OCI-LY7 (cell line): ENCODE data around the gene SYNRG. TPM values are rescaled to one million over a fixed set of nuclear protein-coding genes. Genes with fewer than 3 reads are reported as not detected.

ENCODE experiments used
- BruUV-seq: library from RNA; stranded (reverse); fragments of 400-500 nt; replicated peaks from 2 replicates; lab custom pipeline; 2021; lab: Mats Ljungman, UMichigan
- CTCF ChIA-PET: fragments of 300-600 bp; sonication (Branson Sonifier 250); formaldehyde crosslinking; loops from one replicate; lab custom pipeline; 2022; ENCODE audit warnings: antibody characterized with exemption; ENCODE audit not compliant: unreplicated experiment; lab: Charles Lee
- POLR2A ChIA-PET: fragments of 300-600 bp; sonication (Branson Sonifier 250); formaldehyde crosslinking; loops from one replicate; lab custom pipeline; 2022; ENCODE audit warnings: antibody characterized with exemption; lab: Charles Lee
- DNase-seq: peaks from one replicate; pipeline ENCODE4 v3.0.0-alpha.2; 2015; ENCODE audit warnings: low spot score
- H2AFZ ChIP-seq: fragments of 200-600 bp; sonication (generic), shearing (Covaris generic); 2 replicates; pipeline ENCODE4 v1.6.1; 2014; ENCODE audit warnings: mild to moderate bottlenecking, antibody characterized with exemption, low read length, moderate library complexity
- H3K27ac ChIP-seq: fragments of 200-600 bp; sonication (generic); 2 replicates; pipeline ENCODE4 v1.5.1; 2014; ENCODE audit warnings: mixed run types, low read depth, mild to moderate bottlenecking, moderate library complexity, low read length, inconsistent platforms; ENCODE audit not compliant: poor library complexity, severe bottlenecking
- H3K36me3 ChIP-seq: fragments of 200-600 bp; sonication (generic); 2 replicates; pipeline ENCODE4 v1.6.1; 2014; ENCODE audit warnings: mild to moderate bottlenecking, antibody characterized with exemption, low read length, moderate library complexity, mixed read lengths; ENCODE audit not compliant: insufficient read depth
- H3K4me1 ChIP-seq: fragments of 200-600 bp; sonication (generic); 2 replicates; pipeline ENCODE4 v1.5.1; 2014; ENCODE audit warnings: mild to moderate bottlenecking, low read length; ENCODE audit not compliant: insufficient read depth, poor library complexity, severe bottlenecking
- H3K4me2 ChIP-seq: fragments of 200-600 bp; sonication (generic); 2 replicates; pipeline ENCODE4 v1.6.1; 2014; ENCODE audit warnings: mild to moderate bottlenecking, low read length
- H3K4me3 ChIP-seq: fragments of 200-600 bp; sonication (generic); 2 replicates; pipeline ENCODE4 v1.5.1; 2014; ENCODE audit warnings: mild to moderate bottlenecking, low read depth, low read length; ENCODE audit not compliant: poor library complexity, severe bottlenecking
- H3K79me2 ChIP-seq: fragments of 200-600 bp; sonication (generic); 2 replicates; pipeline ENCODE4 v1.6.1; 2016; ENCODE audit warnings: low read depth, mild to moderate bottlenecking, low read length, moderate library complexity, mixed read lengths; ENCODE audit not compliant: insufficient read depth
- H3K9me2 ChIP-seq: fragments of 200-600 bp; sonication (generic); 2 replicates; pipeline ENCODE4 v1.6.1; 2016; ENCODE audit warnings: mild to moderate bottlenecking, low read length, mixed read lengths; ENCODE audit not compliant: insufficient read depth
- H3K9me3 ChIP-seq: fragments of 200-600 bp; sonication (generic); 2 replicates; pipeline ENCODE4 v1.6.1; 2014; ENCODE audit warnings: mild to moderate bottlenecking, mixed run types, low read length, mixed read lengths
- H4K20me1 ChIP-seq: fragments of 200-600 bp; sonication (generic); 2 replicates; pipeline ENCODE4 v1.6.1; 2014; ENCODE audit warnings: mild to moderate bottlenecking, antibody characterized with exemption, low read length, moderate library complexity, mixed read lengths; ENCODE audit not compliant: insufficient read depth
- CTCF ChIP-seq: fragments of 200-600 bp; sonication (generic); conservative IDR thresholded peaks from 2 replicates; pipeline ENCODE4 v1.5.1; 2014; ENCODE audit warnings: mild to moderate bottlenecking, antibody characterized with exemption, low read length, moderate library complexity, mixed read lengths
- EZH2phosphoT487 ChIP-seq: fragments of 200-600 bp; sonication (generic); IDR thresholded peaks from 2 replicates; pipeline ENCODE4 v1.6.1; 2018; ENCODE audit warnings: low read depth, borderline replicate concordance, mild to moderate bottlenecking, mixed run types, antibody characterized with exemption, low read length, moderate library complexity, mixed read lengths
- intact Hi-C: fragments of 100-400 bp; cut with micrococcal nuclease; formaldehyde crosslinking; loops from one replicate; pipeline ENCODE4 v1.10.0; 2022; ENCODE audit not compliant: unreplicated experiment
- total RNA-seq, 2 experiments: library from RNA; depleted of rRNA in 1 of 2; stranded (reverse); fragments of >200 nt in 1 of 2; shearing (Covaris generic) in 1 of 2; gene quantifications; 2 replicates each; pipeline ENCODE4 v1.2.3, GENCODE V29; 2014 to 2022

The SYNRG gene
- total RNA-seq, 2 experiments from 2014 or later = 39.6 to 132 TPM

- Histone ChIP-seq H3K36me3 (peaks cover 6% of the 10 kb centered on the region; the same call in 1 of the 2 replicates), H2AFZ (no peak overlapping the region), H3K9me2 (no peaks in the 10 kb centered on the region), H3K27ac (no peak overlapping the region), H3K4me2 (peak overlapping the region; percentile 20; the same call in 1 of the 2 replicates), H3K79me2 (peaks cover 40% of the 10 kb centered on the region), H3K4me3 (no peak overlapping the region), H3K4me1 (peaks cover 36% of the 10 kb centered on the region), H3K9me3 (no peaks in the 10 kb centered on the region), H4K20me1 (peaks cover 11% of the 10 kb centered on the region; the same call in 1 of the 2 replicates)
- CTCF ChIA-PET = no interaction called here
- intact Hi-C loops = no loop called here
- DNase-seq = no peak
- TF ChIP-seq CTCF (no peak), EZH2phosphoT487 (no peak)
- POLR2A ChIA-PET = no interaction called here
- no TSS peak for BruUV-seq
Measured at GRCh38 chr17:37493249-37494027, 115.8 kb downstream of the SYNRG start.

- no TSS peak for BruUV-seq
Measured at GRCh38 chr17:37492167-37492566, 117.1 kb downstream of the SYNRG start.

More at GRCh38 chr17:37492167-37492566, 117.1 kb downstream of the SYNRG start:
- CTCF ChIA-PET = no interaction called here
- POLR2A ChIA-PET = interaction anchor here (0.6 kb wide), 1 partner anchor 78 kb away, joined by 5 read pairs; no protein-coding TSS in a partner anchor
- H3K79me2 ChIP-seq = peaks cover 35% of the 10 kb centered on the region
- peak overlapping the region; percentile 74 for H3K4me2 ChIP-seq
- H3K4me3 ChIP-seq = peak overlapping the region; percentile 88
- H3K9me2 ChIP-seq = no peaks in the 10 kb centered on the region
- H3K27ac ChIP-seq = no peak overlapping the region
- H4K20me1 ChIP-seq = peaks cover 11% of the 10 kb centered on the region; the same call in 1 of the 2 replicates
- intact Hi-C loops = no loop called here
- H2AFZ ChIP-seq = no peak overlapping the region
- DNase-seq = no peak
- H3K9me3 ChIP-seq = no peaks in the 10 kb centered on the region
- peaks cover 6% of the 10 kb centered on the region; the same call in 1 of the 2 replicates for H3K36me3 ChIP-seq
- TF ChIP-seq CTCF (no peak), EZH2phosphoT487 (no peak)
- peaks cover 41% of the 10 kb centered on the region for H3K4me1 ChIP-seq
